ENCODE results near the gene ITGA7.

ITGA7 gene, protein sequence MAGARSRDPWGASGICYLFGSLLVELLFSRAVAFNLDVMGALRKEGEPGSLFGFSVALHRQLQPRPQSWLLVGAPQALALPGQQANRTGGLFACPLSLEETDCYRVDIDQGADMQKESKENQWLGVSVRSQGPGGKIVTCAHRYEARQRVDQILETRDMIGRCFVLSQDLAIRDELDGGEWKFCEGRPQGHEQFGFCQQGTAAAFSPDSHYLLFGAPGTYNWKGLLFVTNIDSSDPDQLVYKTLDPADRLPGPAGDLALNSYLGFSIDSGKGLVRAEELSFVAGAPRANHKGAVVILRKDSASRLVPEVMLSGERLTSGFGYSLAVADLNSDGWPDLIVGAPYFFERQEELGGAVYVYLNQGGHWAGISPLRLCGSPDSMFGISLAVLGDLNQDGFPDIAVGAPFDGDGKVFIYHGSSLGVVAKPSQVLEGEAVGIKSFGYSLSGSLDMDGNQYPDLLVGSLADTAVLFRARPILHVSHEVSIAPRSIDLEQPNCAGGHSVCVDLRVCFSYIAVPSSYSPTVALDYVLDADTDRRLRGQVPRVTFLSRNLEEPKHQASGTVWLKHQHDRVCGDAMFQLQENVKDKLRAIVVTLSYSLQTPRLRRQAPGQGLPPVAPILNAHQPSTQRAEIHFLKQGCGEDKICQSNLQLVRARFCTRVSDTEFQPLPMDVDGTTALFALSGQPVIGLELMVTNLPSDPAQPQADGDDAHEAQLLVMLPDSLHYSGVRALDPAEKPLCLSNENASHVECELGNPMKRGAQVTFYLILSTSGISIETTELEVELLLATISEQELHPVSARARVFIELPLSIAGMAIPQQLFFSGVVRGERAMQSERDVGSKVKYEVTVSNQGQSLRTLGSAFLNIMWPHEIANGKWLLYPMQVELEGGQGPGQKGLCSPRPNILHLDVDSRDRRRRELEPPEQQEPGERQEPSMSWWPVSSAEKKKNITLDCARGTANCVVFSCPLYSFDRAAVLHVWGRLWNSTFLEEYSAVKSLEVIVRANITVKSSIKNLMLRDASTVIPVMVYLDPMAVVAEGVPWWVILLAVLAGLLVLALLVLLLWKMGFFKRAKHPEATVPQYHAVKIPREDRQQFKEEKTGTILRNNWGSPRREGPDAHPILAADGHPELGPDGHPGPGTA

DNA sequence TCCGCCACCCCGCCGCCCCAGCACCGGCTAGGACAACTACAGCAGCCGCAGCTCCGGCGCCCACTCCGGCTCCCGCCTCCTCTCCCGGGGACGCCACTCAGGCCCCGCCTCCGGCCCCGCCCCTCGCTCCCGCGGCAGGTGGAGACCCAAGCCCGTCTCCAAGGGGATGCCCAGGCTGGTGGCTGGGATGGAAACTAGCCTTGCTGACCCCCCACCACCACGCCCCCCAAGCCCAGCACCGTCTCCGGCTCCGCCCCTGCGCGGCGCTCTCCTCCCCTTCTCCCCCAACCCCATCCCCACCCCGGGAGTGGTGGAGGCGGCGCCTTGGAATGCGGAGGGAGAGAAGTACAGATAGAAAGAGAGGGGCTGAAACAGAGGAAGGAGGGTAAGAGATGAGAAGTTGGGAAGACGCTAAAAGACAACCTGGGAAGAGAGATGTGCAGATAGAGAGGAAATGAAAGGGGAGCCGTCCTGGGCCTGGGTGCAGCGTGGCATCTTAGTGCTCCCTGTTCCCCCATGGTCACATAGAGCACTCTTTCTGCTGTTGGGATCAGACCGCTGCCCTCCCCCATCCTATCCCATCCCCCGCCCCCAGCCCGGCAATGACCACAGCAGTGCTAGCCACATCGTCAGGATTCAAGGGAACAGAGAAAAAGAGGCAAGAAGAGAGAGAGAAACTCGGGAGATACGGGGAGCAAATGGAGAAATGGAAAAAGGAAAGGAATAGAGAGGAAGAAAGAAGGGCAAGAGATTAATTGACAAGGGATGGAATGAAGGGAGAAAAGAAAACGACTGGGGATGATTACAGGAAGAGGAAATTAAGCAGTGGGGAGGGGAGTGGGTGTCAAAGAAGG lies at the start of gene ITGA7:
TSS of gene ITGA7 (minus strand) at position 64 of the 854 bp plus-strand sequence. CDS start 222 bp downstream, outside the sequence.
- peak within 1 kb of the TSS; percentile 91 for H3K27ac ChIP-seq (ENCODE audit: low read length)
- peak within 1 kb of the TSS; percentile 92 to 95 for H3K9ac ChIP-seq (ENCODE audit: low read length in 2 of 2)
- H3K9me3 ChIP-seq (ENCODE audit: control insufficient read depth in 2 of 2, low read length in 2 of 2): no peaks in the 10 kb centered on the region
- H3K4me1 ChIP-seq (ENCODE audit: control insufficient read depth, insufficient read depth, low read length): peaks cover 78% of the 10 kb centered on the region
- H3K4me3 ChIP-seq (ENCODE audit: low read length in 2 of 2): peak within 1 kb of the TSS; percentile 91 to 93
- no peaks in the 10 kb centered on the region for H3K27me3 ChIP-seq (ENCODE audit: control insufficient read depth in 1 of 2, insufficient read depth in 2 of 2, low read length in 2 of 2)
- no peaks in the 10 kb centered on the region for H3K36me3 ChIP-seq (ENCODE audit: control insufficient read depth in 2 of 2, insufficient read depth in 2 of 2, low read length in 2 of 2)

DNA sequence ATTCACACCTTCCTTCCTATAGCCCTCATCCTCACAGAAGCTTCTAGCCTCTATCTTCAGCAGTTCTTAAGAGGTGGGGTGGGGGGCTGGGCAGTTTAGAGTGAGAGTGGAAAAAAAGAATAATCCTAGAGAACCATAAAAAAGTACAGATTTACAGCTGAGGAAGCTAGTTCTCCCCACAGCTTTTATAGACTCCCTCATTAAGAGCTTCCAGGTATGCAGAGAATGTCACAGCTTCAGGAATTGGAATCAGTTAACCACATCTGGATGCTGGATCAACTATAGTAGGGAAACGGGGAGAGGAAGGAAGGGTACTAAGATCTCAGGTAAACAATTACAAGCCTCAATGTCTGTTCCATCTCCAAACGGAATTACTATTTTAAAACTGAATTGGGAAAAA lies 47.5 kb upstream of the ITGA7 start:
- no peaks in the 10 kb centered on the region for H3K4me1 ChIP-seq (ENCODE audit: control insufficient read depth, insufficient read depth, low read length)
- no peaks in the 10 kb centered on the region for H3K27me3 ChIP-seq (ENCODE audit: control insufficient read depth in 1 of 2, insufficient read depth in 2 of 2, low read length in 2 of 2)
- H3K9me3 ChIP-seq (ENCODE audit: control insufficient read depth in 2 of 2, low read length in 2 of 2): no peaks in the 10 kb centered on the region
- H3K4me3 ChIP-seq (ENCODE audit: low read length in 2 of 2): no peak overlapping the region
- peaks cover 29 to 59% of the 10 kb centered on the region in 2 donors for H3K36me3 ChIP-seq (ENCODE audit: control insufficient read depth in 2 of 2, insufficient read depth in 2 of 2, low read length in 2 of 2)
- H3K9ac ChIP-seq (ENCODE audit: low read length in 2 of 2): no peak overlapping the region
- H3K27ac ChIP-seq (ENCODE audit: low read length): no peak overlapping the region

DNA sequence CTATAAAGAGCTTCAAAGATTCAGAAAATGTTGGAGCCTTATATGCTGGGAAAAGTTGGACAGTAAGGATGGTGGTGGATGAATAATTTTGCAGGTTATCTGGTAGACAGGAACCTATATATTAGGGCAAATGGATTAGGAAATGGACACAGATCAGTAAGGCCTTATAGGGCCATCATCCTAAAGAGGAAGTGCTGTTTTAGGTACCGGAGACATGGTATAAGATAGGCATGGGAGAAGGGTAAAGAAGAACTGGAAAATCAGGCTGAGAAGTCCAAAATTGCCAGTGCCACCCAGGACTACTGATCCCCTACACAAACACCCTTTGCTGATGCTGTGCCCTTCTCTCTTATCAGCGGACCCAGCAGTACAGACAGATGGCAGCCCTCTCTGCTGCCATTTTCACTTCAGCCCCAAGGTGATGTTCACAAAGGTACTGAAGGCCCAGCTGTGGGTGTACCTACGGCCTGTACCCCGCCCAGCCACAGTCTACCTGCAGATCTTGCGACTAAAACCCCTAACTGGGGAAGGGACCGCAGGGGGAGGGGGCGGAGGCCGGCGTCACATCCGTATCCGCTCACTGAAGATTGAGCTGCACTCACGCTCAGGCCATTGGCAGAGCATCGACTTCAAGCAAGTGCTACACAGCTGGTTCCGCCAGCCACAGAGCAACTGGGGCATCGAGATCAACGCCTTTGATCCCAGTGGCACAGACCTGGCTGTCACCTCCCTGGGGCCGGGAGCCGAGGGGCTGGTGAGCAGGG lies 40.7 kb upstream of the ITGA7 start:
- no peaks in the 10 kb centered on the region for H3K9me3 ChIP-seq (ENCODE audit: control insufficient read depth in 2 of 2, low read length in 2 of 2)
- no peak overlapping the region for H3K27ac ChIP-seq (ENCODE audit: low read length)

DNA sequence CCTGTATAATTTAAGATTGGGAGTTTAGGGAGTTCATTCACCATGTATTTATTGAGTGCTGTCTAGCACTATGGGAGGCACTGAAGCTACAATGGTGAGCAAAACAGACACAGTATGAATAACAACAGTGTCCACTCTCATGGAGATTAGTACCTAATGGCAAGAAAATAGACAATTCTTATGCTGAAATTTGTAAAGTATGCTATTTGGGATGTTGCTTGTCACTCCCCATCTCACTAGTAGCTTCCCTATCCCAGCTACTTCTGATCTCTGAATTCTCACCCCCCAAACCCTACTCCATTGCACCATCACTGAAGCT lies 39.2 kb upstream of the ITGA7 start:
- Histone ChIP-seq H3K36me3 (ENCODE audit: control insufficient read depth in 2 of 2, insufficient read depth in 2 of 2, low read length in 2 of 2) (peaks cover 0 to 13% of the 10 kb centered on the region in 2 donors), H3K9me3 (ENCODE audit: control insufficient read depth in 2 of 2, low read length in 2 of 2) (no peaks in the 10 kb centered on the region), H3K27ac (ENCODE audit: low read length) (no peak overlapping the region)

More for the DNA sequence above, 40.7 kb upstream of the ITGA7 start:
- Histone ChIP-seq H3K36me3 (ENCODE audit: control insufficient read depth in 2 of 2, insufficient read depth in 2 of 2, low read length in 2 of 2) (peaks cover 7 to 23% of the 10 kb centered on the region in 2 donors), H3K27me3 (ENCODE audit: control insufficient read depth in 1 of 2, insufficient read depth in 2 of 2, low read length in 2 of 2) (no peaks in the 10 kb centered on the region), H3K9ac (ENCODE audit: low read length in 2 of 2) (no peak overlapping the region), H3K4me3 (ENCODE audit: low read length in 2 of 2) (no peak overlapping the region), H3K4me1 (ENCODE audit: control insufficient read depth, insufficient read depth, low read length) (peaks cover 22% of the 10 kb centered on the region)

DNA sequence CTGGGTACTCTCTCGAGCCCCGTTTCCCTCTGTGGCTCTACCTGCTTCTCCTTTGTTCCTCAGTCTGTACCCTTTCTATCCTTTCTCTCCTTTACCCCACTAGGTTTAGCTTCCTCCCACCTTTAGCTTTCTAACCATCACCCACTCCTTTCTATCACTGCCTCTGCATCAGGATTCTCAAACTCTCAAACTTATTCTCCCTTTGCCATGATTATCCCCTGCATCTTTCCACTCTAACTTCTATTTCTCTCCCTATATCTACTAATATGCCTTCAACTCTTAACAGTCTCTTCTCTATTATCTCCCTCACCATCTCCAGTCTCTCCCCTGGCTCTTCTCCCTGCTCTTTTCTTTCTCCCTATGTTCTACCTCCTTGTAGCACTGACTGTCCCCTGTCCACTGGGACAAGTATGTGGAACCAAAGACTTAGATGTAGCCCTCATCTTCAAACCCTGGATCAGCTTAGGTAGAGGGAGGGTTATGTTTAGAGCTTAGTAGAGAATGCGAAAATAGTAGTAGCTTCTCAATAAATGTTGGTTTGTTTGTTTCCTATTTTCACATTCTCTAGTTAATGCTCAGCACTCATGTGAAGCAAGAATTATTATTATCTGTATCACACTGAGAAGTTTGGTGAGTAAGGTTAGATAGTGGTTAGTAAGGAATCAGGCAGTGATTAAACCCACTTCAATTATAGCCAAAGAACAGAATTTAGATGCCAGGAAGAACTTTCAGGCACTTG lies 38.6 kb upstream of the ITGA7 start:
- no peaks in the 10 kb centered on the region for H3K9me3 ChIP-seq (ENCODE audit: control insufficient read depth in 2 of 2, low read length in 2 of 2)
- no peak overlapping the region for H3K27ac ChIP-seq (ENCODE audit: low read length)
- peaks cover 0 to 8% of the 10 kb centered on the region in 2 donors for H3K36me3 ChIP-seq (ENCODE audit: control insufficient read depth in 2 of 2, insufficient read depth in 2 of 2, low read length in 2 of 2)
- peaks cover 29% of the 10 kb centered on the region for H3K4me1 ChIP-seq (ENCODE audit: control insufficient read depth, insufficient read depth, low read length)
- H3K27me3 ChIP-seq (ENCODE audit: control insufficient read depth in 1 of 2, insufficient read depth in 2 of 2, low read length in 2 of 2): no peaks in the 10 kb centered on the region
- no peak overlapping the region for H3K4me3 ChIP-seq (ENCODE audit: low read length in 2 of 2)
- H3K9ac ChIP-seq (ENCODE audit: low read length in 2 of 2): no peak overlapping the region

More for the DNA sequence above, 39.2 kb upstream of the ITGA7 start:
- Histone ChIP-seq H3K9ac (ENCODE audit: low read length in 2 of 2) (no peak overlapping the region), H3K4me1 (ENCODE audit: control insufficient read depth, insufficient read depth, low read length) (peaks cover 29% of the 10 kb centered on the region), H3K4me3 (ENCODE audit: low read length in 2 of 2) (no peak overlapping the region), H3K27me3 (ENCODE audit: control insufficient read depth in 1 of 2, insufficient read depth in 2 of 2, low read length in 2 of 2) (no peaks in the 10 kb centered on the region)

DNA sequence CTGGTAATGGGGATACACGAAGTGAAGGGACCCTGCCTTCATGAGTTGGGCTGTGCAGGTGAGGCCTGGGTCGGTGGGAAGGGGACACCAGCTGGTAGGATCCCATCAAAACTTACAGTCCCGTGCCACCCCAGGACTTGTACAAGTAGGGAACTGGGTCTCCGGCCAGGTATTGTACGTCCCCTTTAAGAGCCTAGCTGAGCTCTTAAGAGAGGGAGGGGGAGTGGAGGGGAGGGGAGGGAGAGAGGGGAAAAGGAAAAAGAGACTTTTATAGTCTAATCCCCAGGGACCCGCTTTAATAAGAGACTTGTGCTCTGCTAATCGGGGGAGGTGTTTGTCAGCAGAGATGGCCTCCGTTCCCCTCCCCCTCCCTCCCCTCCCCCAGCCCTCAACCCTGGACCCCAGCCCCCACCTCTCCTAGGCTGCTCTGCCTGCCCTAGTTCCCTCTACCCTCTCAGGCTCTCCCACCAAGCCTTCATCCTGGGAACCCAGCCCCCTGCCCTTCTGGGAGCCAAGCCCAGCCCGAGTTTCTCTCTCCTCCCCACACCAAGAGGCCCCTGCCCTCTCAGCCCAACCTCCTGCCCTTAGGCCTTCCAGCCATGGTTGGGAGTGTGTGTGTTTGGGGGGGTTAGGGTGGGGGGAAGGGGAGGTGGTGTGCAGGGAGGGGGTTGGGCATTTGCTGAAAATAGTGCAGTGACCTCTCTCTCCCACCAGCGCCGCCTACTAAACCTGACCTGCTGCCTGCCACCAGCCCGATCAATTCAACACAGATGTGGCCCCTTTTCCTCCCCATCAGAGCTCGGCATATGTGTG lies 37.9 kb upstream of the ITGA7 start:
- H3K36me3 ChIP-seq (ENCODE audit: control insufficient read depth in 2 of 2, insufficient read depth in 2 of 2, low read length in 2 of 2): peaks cover 0 to 1% of the 10 kb centered on the region in 2 donors
- H3K9ac ChIP-seq (ENCODE audit: low read length in 2 of 2): peak overlapping the region in 1 of 2 donors; percentile 14
- H3K27ac ChIP-seq (ENCODE audit: low read length): peak overlapping the region; percentile 31
- H3K9me3 ChIP-seq (ENCODE audit: control insufficient read depth in 2 of 2, low read length in 2 of 2): no peaks in the 10 kb centered on the region
- peaks cover 29% of the 10 kb centered on the region for H3K4me1 ChIP-seq (ENCODE audit: control insufficient read depth, insufficient read depth, low read length)
- H3K27me3 ChIP-seq (ENCODE audit: control insufficient read depth in 1 of 2, insufficient read depth in 2 of 2, low read length in 2 of 2): no peaks in the 10 kb centered on the region
- peak overlapping the region; percentile 25 to 82 for H3K4me3 ChIP-seq (ENCODE audit: low read length in 2 of 2)

DNA sequence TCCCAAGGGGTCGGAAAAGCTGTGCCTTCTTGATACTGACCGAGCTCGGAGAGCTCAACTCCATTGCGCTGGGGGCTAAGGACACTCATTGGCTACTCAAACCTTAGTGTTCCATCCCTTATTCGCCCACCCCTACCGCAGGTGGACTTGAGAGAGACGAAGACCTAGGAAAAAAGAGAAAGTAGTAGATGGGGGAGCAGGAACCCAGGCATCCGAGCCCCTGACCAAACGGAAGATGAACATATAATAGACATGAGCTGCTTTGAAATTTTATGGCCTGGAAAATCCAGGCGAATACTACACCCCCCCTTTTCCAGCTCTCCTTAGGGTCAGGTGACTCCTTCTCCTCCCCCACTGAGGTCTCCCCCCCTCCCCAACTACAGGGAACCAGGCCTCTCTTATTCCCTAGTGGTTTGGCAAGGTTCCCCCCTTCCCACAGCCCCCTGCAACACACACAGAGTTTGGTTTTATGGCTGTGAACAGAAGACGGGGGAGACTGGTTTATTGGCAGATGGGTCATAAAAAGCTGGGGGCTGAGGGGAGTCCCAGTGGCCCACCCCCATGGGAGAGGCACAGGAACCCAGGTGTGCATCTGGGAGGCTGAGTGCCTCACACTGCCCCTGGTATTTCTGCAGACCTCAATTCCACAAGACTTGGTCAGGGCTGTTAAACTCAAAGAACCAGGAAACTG lies 36.8 kb upstream of the ITGA7 start:
- Histone ChIP-seq H3K9ac (ENCODE audit: low read length in 2 of 2) (peak overlapping the region; percentile 51), H3K27me3 (ENCODE audit: control insufficient read depth in 1 of 2, insufficient read depth in 2 of 2, low read length in 2 of 2) (no peaks in the 10 kb centered on the region), H3K27ac (ENCODE audit: low read length) (peak overlapping the region; percentile 31), H3K36me3 (ENCODE audit: control insufficient read depth in 2 of 2, insufficient read depth in 2 of 2, low read length in 2 of 2) (no peaks in the 10 kb centered on the region), H3K4me3 (ENCODE audit: low read length in 2 of 2) (peak overlapping the region; percentile 73 to 82), H3K9me3 (ENCODE audit: control insufficient read depth in 2 of 2, low read length in 2 of 2) (no peaks in the 10 kb centered on the region), H3K4me1 (ENCODE audit: control insufficient read depth, insufficient read depth, low read length) (peaks cover 29% of the 10 kb centered on the region)

DNA sequence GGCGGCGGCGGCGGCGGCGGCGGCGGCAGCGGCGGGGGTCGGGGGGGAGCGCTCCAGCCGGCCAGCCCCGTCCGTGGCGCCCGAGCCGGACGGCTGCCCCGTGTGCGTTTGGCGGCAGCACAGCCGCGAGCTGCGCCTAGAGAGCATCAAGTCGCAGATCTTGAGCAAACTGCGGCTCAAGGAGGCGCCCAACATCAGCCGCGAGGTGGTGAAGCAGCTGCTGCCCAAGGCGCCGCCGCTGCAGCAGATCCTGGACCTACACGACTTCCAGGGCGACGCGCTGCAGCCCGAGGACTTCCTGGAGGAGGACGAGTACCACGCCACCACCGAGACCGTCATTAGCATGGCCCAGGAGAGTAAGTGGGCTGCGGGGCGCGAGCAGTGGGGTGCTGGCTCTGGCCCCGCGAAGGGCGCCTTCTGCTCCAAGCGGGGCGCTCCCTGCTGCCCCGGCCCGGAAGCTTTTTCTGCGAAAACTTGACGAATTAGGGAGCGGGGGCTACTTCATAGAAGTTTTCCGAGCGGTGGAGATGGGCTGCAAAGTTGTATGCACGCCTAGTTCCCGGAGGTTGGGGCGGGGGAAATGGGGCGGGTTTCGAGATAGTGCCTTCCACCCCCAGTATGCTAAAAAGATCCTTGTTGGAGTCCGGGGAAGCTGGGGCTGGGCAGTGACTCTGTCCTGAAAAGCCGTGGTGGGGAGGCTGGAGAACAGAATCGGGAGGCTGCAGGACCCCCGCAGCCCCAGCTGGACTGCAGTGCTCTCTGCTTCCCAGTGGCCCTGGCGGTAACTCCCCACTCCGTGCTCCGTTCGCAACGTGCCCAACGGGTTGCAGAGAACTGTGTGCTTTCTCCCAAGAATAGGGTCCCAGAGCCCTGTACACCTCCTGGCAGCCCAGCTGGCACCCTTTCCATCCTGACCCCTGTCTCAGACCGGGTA lies 36.0 kb upstream of the ITGA7 start:
- H3K9ac ChIP-seq (ENCODE audit: low read length in 2 of 2): peak overlapping the region; percentile 51

More for the DNA sequence above, 36.0 kb upstream of the ITGA7 start:
- Histone ChIP-seq H3K9me3 (ENCODE audit: control insufficient read depth in 2 of 2, low read length in 2 of 2) (no peaks in the 10 kb centered on the region), H3K27me3 (ENCODE audit: control insufficient read depth in 1 of 2, insufficient read depth in 2 of 2, low read length in 2 of 2) (no peaks in the 10 kb centered on the region), H3K36me3 (ENCODE audit: control insufficient read depth in 2 of 2, insufficient read depth in 2 of 2, low read length in 2 of 2) (no peaks in the 10 kb centered on the region), H3K4me3 (ENCODE audit: low read length in 2 of 2) (peak overlapping the region; percentile 73 to 82), H3K4me1 (ENCODE audit: control insufficient read depth, insufficient read depth, low read length) (peaks cover 29% of the 10 kb centered on the region), H3K27ac (ENCODE audit: low read length) (no peak overlapping the region)

All from stomach smooth muscle (tissue), 2 donors.